ENCODE results near the gene GPR179.

The GPR179 gene, protein sequence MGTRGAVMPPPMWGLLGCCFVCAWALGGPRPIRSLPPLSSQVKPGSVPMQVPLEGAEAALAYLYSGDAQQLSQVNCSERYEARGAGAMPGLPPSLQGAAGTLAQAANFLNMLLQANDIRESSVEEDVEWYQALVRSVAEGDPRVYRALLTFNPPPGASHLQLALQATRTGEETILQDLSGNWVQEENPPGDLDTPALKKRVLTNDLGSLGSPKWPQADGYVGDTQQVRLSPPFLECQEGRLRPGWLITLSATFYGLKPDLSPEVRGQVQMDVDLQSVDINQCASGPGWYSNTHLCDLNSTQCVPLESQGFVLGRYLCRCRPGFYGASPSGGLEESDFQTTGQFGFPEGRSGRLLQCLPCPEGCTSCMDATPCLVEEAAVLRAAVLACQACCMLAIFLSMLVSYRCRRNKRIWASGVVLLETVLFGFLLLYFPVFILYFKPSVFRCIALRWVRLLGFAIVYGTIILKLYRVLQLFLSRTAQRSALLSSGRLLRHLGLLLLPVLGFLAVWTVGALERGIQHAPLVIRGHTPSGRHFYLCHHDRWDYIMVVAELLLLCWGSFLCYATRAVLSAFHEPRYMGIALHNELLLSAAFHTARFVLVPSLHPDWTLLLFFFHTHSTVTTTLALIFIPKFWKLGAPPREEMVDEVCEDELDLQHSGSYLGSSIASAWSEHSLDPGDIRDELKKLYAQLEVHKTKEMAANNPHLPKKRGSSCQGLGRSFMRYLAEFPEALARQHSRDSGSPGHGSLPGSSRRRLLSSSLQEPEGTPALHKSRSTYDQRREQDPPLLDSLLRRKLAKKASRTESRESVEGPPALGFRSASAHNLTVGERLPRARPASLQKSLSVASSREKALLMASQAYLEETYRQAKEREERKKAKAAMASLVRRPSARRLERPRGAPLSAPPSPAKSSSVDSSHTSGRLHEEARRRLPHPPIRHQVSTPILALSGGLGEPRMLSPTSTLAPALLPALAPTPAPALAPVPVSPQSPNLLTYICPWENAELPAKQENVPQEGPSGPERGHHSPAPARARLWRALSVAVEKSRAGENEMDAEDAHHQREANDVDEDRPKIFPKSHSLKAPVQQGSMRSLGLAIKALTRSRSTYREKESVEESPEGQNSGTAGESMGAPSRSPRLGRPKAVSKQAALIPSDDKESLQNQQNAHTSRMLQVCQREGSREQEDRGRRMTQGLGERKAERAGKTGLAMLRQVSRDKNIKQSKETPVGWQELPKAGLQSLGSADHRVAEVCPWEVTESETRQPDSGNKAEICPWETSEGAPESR (N-terminal part only)

DNA sequence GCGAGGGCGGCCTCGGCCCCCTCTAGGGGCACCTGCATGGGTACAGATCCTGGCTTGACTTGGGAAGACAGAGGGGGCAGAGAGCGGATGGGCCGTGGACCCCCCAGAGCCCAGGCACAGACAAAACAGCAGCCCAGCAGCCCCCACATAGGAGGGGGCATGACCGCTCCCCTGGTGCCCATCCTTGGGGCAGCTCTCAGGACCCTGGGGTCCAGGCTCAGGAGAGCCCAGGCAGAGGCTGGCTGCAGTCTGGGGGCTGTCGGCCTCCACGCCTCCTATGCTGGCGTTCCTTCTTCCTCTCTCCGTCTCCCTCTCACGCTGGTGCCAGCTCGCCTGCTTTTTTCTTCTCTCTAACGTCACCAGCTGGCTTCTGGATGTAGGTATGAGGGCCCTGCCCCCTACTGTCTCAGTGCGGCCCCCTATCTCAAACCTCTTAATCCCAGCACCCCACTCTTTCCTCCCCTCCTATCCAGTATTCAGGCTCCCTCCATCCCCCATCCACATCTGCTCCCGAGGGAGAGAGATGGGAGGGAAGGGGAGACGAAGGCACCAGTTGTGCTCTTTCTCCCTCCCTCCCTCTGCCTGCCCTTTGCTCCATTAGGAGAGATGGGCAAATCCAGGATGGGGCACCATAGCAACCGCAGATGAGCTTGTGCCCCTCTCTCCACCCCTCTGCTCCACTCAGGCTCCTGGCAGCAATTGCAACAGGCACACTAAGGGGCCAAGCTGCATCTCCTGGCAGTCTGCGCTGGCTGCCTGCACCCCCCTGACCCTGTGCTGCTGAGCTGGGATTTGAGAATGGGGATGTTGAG is at the start of gene GPR179:
TSS of gene GPR179 (minus strand) at position 349 of the 812 bp plus-strand sequence. CDS start at position 182, 167 bp downstream.
- no peak within 1 kb of the TSS for H3K4me3 ChIP-seq (replicated peaks; ENCODE audit: low read depth, low read length)
- no peak for DNase-seq (ENCODE audit: low read depth)
- TF ChIP-seq, protein P1, sequence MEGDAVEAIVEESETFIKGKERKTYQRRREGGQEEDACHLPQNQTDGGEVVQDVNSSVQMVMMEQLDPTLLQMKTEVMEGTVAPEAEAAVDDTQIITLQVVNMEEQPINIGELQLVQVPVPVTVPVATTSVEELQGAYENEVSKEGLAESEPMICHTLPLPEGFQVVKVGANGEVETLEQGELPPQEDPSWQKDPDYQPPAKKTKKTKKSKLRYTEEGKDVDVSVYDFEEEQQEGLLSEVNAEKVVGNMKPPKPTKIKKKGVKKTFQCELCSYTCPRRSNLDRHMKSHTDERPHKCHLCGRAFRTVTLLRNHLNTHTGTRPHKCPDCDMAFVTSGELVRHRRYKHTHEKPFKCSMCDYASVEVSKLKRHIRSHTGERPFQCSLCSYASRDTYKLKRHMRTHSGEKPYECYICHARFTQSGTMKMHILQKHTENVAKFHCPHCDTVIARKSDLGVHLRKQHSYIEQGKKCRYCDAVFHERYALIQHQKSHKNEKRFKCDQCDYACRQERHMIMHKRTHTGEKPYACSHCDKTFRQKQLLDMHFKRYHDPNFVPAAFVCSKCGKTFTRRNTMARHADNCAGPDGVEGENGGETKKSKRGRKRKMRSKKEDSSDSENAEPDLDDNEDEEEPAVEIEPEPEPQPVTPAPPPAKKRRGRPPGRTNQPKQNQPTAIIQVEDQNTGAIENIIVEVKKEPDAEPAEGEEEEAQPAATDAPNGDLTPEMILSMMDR (IDR thresholded peaks at IDR 0.05; ENCODE audit: low read length, missing control alignments), result no peak

DNA sequence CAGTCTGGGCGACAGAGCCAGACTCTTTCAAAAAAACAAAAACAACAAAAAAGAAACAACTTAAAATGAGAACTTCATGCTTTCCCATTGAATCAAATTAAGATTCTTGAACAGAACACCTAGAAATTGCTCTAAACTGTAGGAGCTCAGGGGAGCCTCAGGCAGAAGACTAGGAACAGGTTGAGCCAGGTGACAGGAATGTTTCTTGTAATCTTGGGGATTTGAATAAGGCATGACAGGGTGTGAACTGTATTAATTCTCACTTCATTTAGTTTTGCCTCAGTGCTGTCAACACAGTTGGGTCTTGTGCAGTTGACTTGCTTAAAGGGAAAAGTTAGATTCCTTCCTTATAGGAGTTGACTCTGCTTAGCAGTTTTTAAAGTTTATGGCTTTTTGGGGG is 35.7 kb upstream of the GPR179 start:
- TF ChIP-seq, protein P1 (IDR thresholded peaks at IDR 0.05; ENCODE audit: low read length, missing control alignments), result no peak
- DNase-seq (ENCODE audit: low read depth), result no peak
- no peak overlapping the region for H3K4me3 ChIP-seq (replicated peaks; ENCODE audit: low read depth, low read length)

DNA sequence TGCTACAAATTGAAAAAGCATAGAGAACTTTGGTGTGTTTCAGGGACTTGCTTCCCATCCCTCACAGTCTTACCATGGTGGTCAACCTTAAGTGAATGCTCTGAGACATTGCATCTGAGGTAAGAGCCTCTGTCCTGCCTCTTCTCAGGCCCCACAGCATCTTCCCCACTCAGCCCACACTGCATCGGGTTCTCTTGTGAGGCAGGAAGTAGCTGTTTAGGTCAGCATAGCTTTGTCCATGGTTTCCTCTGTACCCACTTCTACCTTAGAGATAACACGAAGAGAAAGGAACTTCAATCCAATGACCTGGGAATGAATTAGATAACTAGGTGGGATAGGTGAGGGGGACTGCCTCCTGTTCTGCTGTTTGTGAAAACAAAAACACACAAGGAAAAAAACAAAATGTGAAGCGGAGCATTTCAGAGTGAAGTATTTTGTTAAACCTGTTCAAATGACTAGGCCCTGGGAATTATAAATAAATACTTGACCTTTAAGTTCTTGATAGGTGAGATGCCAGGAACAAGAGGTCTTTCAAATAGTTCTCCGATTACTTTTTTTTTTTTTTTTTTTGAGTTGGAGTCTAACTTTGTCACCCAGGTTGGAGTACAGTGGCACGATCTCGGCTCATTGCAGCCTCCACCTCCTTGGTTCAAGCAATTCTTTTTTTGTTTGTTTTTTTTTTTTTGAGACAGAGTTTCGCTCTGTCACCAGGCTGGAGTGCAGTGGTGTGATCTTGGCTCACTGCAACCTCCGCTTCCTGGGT is 25.5 kb upstream of the GPR179 start:
- H3K4me3 ChIP-seq (replicated peaks; ENCODE audit: low read depth, low read length), result no peak overlapping the region
- no peak for DNase-seq (ENCODE audit: low read depth)
- TF ChIP-seq, protein P1 (IDR thresholded peaks at IDR 0.05; ENCODE audit: low read length, missing control alignments), result no peak

GRCh38 chr17:38364741-38365140 is 21.0 kb upstream of the GPR179 start:
- no peak for DNase-seq (ENCODE audit: low read depth)
- TF ChIP-seq, protein P1 (IDR thresholded peaks at IDR 0.05; ENCODE audit: low read length, missing control alignments), result no peak
- H3K4me3 ChIP-seq (replicated peaks; ENCODE audit: low read depth, low read length), result no peak overlapping the region

GRCh38 chr17:38363016-38363415 is 19.3 kb upstream of the GPR179 start:
- H3K4me3 ChIP-seq (replicated peaks; ENCODE audit: low read depth, low read length), result no peak overlapping the region
- TF ChIP-seq, protein P1 (IDR thresholded peaks at IDR 0.05; ENCODE audit: low read length, missing control alignments), result no peak
- DNase-seq (ENCODE audit: low read depth), result no peak

Data from fibroblast of pulmonary artery (primary cell).